CMK (cell line): Measurements from ENCODE around the gene CCL2.

Source experiments
- DNase-seq: peaks from one replicate; pipeline ENCODE4 v3.0.0-alpha.2; 2010; ENCODE audit warnings: low read depth

Gene CCL2

DNA sequence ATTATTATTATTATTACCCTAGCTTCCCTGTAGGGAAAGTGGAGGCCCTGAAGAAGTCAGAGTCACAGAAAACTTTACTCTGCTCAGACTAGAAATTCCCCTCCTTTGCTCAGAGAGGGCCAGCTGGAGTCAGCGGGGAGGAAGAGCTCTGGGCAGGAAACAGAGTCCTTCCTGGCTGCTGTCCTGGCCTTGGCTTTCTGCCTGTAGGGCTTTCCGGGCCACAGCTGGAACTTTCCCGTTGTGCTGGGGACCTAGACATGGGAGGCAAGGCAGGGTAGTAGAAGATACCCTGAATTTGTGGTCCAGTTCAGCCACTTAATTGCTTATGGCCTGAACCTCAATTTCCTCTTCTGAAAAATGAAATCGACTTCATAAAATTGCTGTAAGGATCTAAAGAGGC lies 14.0 kb upstream of the CCL2 start:
- DNase-seq: no peak

- no peak for DNase-seq
Observed at GRCh38 chr17:34242587-34243363, 12.3 kb upstream of the CCL2 start.

GRCh38 chr17:34243364-34244320 lies 11.4 kb upstream of the CCL2 start:
- DNase-seq: no peak

- DNase-seq: no peak
Observed at GRCh38 chr17:34245351-34245905, 9.7 kb upstream of the CCL2 start.

GRCh38 chr17:34246446-34246845 lies 8.6 kb upstream of the CCL2 start:
- no peak for DNase-seq

GRCh38 chr17:34246881-34247280 lies 8.2 kb upstream of the CCL2 start:
- no peak for DNase-seq

- no peak for DNase-seq
Observed at GRCh38 chr17:34248511-34249024, 6.5 kb upstream of the CCL2 start.

DNA sequence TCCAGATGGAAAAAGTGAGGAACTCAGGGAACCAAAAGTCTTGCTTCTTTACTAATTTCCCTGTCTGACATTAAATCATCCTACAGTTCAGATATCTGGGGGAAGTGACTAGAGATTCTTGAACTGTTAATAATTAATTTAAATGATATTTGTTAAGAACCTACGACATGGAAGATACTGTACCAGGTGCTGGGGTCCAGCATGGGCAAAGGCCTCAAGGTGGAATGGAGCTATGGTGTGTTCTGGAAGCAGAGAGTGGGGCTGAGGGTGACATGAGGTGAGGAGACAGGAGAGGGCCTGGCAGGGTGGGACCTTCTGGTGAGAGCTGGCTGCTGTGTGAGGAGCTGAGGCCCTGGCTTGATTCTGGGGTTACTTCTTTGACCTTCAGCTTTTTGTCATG lies 6.0 kb upstream of the CCL2 start:
- DNase-seq: no peak

GRCh38 chr17:34249478-34249877 lies 5.6 kb upstream of the CCL2 start:
- no peak for DNase-seq

- no peak for DNase-seq
Observed at GRCh38 chr17:34251186-34251585, 3.9 kb upstream of the CCL2 start.

- DNase-seq: peak; percentile 49
Observed at GRCh38 chr17:34252095-34252443, 3.0 kb upstream of the CCL2 start.

DNA sequence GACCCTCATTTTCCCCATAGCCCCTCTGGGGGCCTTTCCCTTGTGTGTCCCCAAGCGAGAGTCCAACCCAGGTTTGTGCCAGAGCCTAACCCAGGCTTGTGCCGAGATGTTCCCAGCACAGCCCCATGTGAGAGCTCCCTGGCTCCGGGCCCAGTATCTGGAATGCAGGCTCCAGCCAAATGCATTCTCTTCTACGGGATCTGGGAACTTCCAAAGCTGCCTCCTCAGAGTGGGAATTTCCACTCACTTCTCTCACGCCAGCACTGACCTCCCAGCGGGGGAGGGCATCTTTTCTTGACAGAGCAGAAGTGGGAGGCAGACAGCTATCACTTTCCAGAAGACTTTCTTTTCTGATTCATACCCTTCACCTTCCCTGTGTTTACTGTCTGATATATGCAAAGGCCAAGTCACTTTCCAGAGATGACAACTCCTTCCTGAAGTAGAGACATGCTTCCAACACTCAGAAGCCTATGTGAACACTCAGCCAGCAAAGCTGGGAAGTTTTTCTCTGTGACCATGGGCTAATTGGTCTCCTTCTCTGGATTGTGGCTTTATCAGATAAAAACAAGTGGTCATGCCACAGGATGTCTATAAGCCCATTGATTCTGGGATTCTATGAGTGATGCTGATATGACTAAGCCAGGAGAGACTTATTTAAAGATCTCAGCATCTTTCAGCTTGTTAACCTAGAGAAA lies 2.5 kb upstream of the CCL2 start:
- DNase-seq: no peak

- no peak for DNase-seq
Observed at GRCh38 chr17:34253139-34253525, 2.0 kb upstream of the CCL2 start.

DNA sequence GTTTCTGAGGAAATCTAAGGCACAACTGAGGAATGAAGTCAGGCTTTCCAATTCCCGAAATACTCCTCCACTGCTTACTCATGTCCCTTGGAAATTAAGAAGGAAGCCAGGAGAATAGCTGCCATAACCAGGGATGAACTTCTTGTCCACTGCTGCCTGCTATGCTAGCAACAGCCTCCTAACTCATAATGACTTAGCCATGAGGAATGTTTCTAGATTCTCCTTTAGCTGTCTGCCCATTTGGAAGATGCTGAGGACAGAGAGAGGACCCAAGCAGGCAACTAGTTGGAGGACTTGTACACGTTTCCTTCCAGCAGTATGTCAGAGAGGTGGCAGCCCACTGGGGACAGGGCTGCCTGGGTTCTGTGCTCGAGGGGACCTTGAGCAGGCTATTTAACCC lies 939 bp upstream of the CCL2 start:
- no peak for DNase-seq

- no peak for DNase-seq
Observed at GRCh38 chr17:34255381-34255732, 272 bp downstream of the CCL2 start.

DNA sequence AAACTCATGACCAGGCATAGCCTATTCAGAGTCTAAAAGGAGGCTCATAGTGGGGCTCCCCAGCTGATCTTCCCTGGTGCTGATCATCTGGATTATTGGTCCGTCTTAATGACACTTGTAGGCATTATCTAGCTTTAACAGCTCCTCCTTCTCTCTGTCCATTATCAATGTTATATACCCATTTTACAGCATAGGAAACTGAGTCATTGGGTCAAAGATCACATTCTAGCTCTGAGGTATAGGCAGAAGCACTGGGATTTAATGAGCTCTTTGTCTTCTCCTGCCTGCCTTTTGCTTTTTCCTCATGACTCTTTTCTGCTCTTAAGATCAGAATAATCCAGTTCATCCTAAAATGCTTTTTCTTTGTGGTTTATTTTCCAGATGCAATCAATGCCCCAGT lies 756 bp downstream of the CCL2 start:
- no peak for DNase-seq

GRCh38 chr17:34257299-34257985 lies 2.4 kb downstream of the CCL2 start:
- no peak for DNase-seq

DNA sequence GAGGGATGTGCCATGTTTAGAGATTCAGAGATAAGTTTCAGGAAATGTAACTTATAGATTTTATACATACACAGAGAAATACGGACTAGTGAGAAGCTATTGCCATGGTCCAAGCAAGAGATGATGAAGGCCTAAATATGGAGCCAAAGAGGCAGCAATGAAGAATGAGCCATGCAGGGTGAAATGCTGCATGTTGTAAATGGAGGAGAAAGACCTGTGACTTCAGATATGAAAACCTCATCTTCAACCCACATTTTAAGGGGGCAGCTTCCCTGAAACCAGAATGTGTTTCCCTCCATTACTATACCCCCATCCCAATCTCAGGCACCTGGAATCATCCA lies 2.9 kb downstream of the CCL2 start:
- no peak for DNase-seq

- DNase-seq: no peak
Observed at GRCh38 chr17:34259146-34259545, 4.1 kb downstream of the CCL2 start.

DNA sequence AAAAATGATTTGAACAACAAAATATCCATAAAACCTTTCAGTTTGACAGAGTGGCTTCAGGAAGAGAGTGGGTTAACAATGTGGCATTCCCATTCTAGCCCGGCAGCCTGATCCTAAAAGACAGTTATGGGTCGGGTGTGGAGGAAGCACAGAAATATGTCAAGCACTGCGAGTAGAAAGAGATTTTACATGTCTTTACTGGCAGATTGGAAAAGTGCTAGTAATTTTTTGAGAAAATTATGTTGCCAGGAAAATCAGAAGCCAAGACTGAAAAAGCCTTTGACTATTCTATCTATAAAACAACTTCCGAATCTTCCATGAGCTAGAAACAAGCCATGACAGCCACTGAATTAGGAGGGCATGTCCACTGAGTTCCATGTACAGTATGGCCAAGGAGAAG lies 5.8 kb downstream of the CCL2 start:
- no peak for DNase-seq

- no peak for DNase-seq
Observed at GRCh38 chr17:34261568-34262337, 6.7 kb downstream of the CCL2 start.
